HepG2 (cell line): ENCODE data around the gene TGM2. TPM values are rescaled to one million over a fixed set of nuclear protein-coding genes. Genes with fewer than 3 reads are reported as not detected.
A peak's percentile ranks its signal among the peaks of the same experiment; 100 is the strongest.

Experiments used
- ATAC-seq: fragments of 200-7000 bp; cut with Tn5 transposase; 3 replicates; pipeline ENCODE4 v1.9.1; 2020; ENCODE audit warnings: mild to moderate bottlenecking, moderate library complexity
- BruUV-seq: library from RNA; stranded (reverse); fragments of 400-500 nt; replicated peaks from 2 replicates; lab custom pipeline; 2021; lab: Mats Ljungman, UMichigan
- CTCF ChIA-PET: fragments of 300-600 bp; formaldehyde crosslinking; extraction: SDS; loops from one replicate; lab custom pipeline; 2021; ENCODE audit warnings: low total read pairs, inconsistent platforms, low intra/inter-chr PET ratio; lab: Yijun Ruan, JAX
- POLR2A ChIA-PET: fragments of 350-600 bp; sonication (Branson Sonifier 250); formaldehyde crosslinking; loops from one replicate; lab custom pipeline; 2020; ENCODE audit warnings: antibody characterized with exemption, inconsistent platforms; lab: Yijun Ruan, JAX
- DNase-seq: peaks from one replicate; pipeline ENCODE4 v3.0.0-alpha.2; 2015; ENCODE audit warnings: low spot score
- FAIRE-seq: peaks from 3 replicates; lab custom pipeline; 2011; peaks lifted over from hg19 to GRCh38; lab: Jason Lieb, UNC
- H2AFZ ChIP-seq: one replicate; pipeline ENCODE4 v1.6.1; 2011; ENCODE audit warnings: low read length, inconsistent platforms
- H3K27ac ChIP-seq: fragments of 300-600 bp; 3 replicates; pipeline ENCODE4 v1.8.0; 2011; ENCODE audit warnings: mixed run types, mild to moderate bottlenecking, mixed read lengths, low read length, inconsistent platforms; ENCODE audit not compliant: insufficient read depth; ENCODE audit errors: extremely low read length
- H3K27me3 ChIP-seq, 2 experiments: fragments of 200-600 bp in 1 of 2; 2 replicates in 1 of 2; 3 replicates in 1 of 2; pipeline versions ENCODE4 v1.6.0 to v1.8.0; 2011; ENCODE audit warnings: low read length in 2 of 2, mild to moderate bottlenecking in 2 of 2, moderate library complexity in 2 of 2, inconsistent platforms in 1 of 2; ENCODE audit not compliant: insufficient read depth in 2 of 2, control insufficient read depth in 1 of 2
- H3K36me3 ChIP-seq, 2 experiments: fragments of 200-600 bp in 1 of 2; replicated peaks in 1 of 2; 2 replicates in 1 of 2; 3 replicates in 1 of 2; pipeline versions ENCODE4 v1.5.1 to v1.8.0; 2011; ENCODE audit warnings: low read length in 2 of 2, inconsistent platforms in 1 of 2; ENCODE audit not compliant: insufficient read depth in 2 of 2, control insufficient read depth in 1 of 2
- H3K4me1 ChIP-seq: 2 replicates; pipeline ENCODE4 v1.5.1; 2012; ENCODE audit warnings: low read length, inconsistent platforms; ENCODE audit not compliant: insufficient read depth
- H3K4me2 ChIP-seq: 2 replicates; pipeline ENCODE4 v1.6.0; 2011; ENCODE audit warnings: low read depth, low read length, inconsistent platforms
- H3K4me3 ChIP-seq, 3 experiments: fragments of 200-600 bp in 1 of 3; sonication (generic), shearing (Covaris generic) in 1 of 3; replicated peaks in 1 of 3; 2 replicates each; pipeline ENCODE4 v1.5.1; 2011 to 2016; ENCODE audit warnings: low read length in 3 of 3, inconsistent platforms in 2 of 3, low read depth in 2 of 3, mild to moderate bottlenecking in 2 of 3, control low read depth in 1 of 3, mixed read lengths in 1 of 3; ENCODE audit not compliant: insufficient read depth in 1 of 3
- H3K79me2 ChIP-seq: one replicate; pipeline ENCODE4 v1.6.1; 2011; ENCODE audit warnings: low read length, inconsistent platforms; ENCODE audit not compliant: insufficient read depth
- H3K9ac ChIP-seq: 2 replicates; pipeline ENCODE4 v1.6.0; 2011; ENCODE audit warnings: mild to moderate bottlenecking, low read depth, low read length, inconsistent platforms; ENCODE audit not compliant: insufficient read depth
- H3K9me3 ChIP-seq: 2 replicates; pipeline ENCODE4 v1.5.1; 2012; ENCODE audit warnings: mild to moderate bottlenecking, low read length
- H4K20me1 ChIP-seq: 2 replicates; pipeline ENCODE4 v1.6.0; 2011; ENCODE audit warnings: inconsistent platforms, mild to moderate bottlenecking, low read length, moderate library complexity; ENCODE audit not compliant: insufficient read depth
- FOXO4 ChIP-seq: sonication (generic); formaldehyde crosslinking; conservative IDR thresholded peaks from 2 replicates; pipeline ENCODE4 v1.8.1; 2023; ENCODE audit warnings: missing genetic modification reagents
- ZNF296 ChIP-seq: sonication (generic); formaldehyde crosslinking; conservative IDR thresholded peaks from 2 replicates; pipeline ENCODE4 v1.5.0; 2020; ENCODE audit warnings: mild to moderate bottlenecking, missing genetic modification reagents
- ZNF567 ChIP-seq: sonication (generic); formaldehyde crosslinking; IDR thresholded peaks from 2 replicates; pipeline ENCODE4 v1.8.1; 2023; ENCODE audit warnings: mild to moderate bottlenecking, missing genetic modification reagents, borderline replicate concordance
- ZNF768 ChIP-seq: sonication (generic); formaldehyde crosslinking; IDR thresholded peaks from 2 replicates; pipeline ENCODE4 v1.4.0; 2020; ENCODE audit warnings: missing genetic modification reagents
- WGBS: methylation state at CpG from one replicate; pipeline ENCODE4 v1.1.6; 2017; ENCODE audit warnings: low lambda C conversion rate; 5-methylcytosine and 5-hydroxymethylcytosine counted together
- in situ Hi-C: cut with HindIII; loops from 2 replicates; pipeline ENCODE4 v1.10.0; 2017; ENCODE audit warnings: low pct_unique_long_range_greater_than_20kb; ENCODE audit not compliant: extremely low pct_ligation_motif_present
- intact Hi-C: fragments of 100-400 bp; cut with micrococcal nuclease; formaldehyde crosslinking; loops from one replicate; pipeline ENCODE4 v1.10.0; 2022; ENCODE audit not compliant: unreplicated experiment
- polyA plus RNA-seq, 8 experiments: library from polyadenylated mRNA; depleted of rRNA in 3 of 8; stranded (reverse) in 7 of 8; unstranded in 1 of 8; fragments of >200 nt; fragmentation: Illumina TruSeq in 4 of 8; extraction: Trizol in 4 of 8; gene quantifications; 2 replicates each; pipeline versions ENCODE4 v1.2.1 to v1.2.3, GENCODE V29; 2011 to 2016; ENCODE audit warnings: low read depth in 4 of 8, missing spikeins in 1 of 8, mixed read lengths in 1 of 8; ENCODE audit not compliant: insufficient read depth in 1 of 8
- total RNA-seq, 5 experiments: library from RNA; depleted of rRNA; stranded (reverse); fragments of >200 nt; fragmentation: Illumina TruSeq; extraction: Trizol; gene quantifications; 2 replicates each; pipeline ENCODE4 v1.2.3, GENCODE V29; 2016; ENCODE audit warnings: low read depth in 1 of 5
- TF ChIP-seq, protein P1 (sequence below): sonication (generic); formaldehyde crosslinking; IDR thresholded peaks from 2 replicates; pipeline ENCODE4 v1.9.0; 2021; ENCODE audit warnings: missing genetic modification reagents, borderline replicate concordance

The TGM2 gene
- total and polyA plus RNA-seq, 2 of the 13 experiments (the other 11 are each of a cell fraction or from before 2014, with no cell fraction given) = 4.2 to 46.4 TPM

DNA sequence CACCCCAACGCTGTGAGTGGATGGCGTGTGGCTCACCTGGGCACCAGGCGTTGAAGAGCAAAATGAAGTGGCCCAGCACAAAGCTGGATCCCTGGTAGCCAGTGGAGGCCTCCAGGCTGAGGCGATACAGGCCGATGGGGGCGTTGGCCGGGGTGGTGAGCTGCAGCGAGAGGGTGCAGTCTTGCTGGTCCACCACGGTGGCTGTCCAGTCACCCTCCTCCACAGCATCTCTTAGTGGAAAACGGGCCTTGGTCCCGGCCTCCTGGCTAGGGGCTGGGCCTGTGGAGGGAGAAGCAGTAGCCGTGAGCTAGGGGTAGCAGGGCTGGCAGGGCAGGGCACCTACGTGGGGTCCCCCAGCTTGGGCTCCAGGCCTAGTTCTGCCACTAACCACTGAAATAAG lies 9.3 kb downstream of the TGM2 start:
- TF ChIP-seq, protein P1, sequence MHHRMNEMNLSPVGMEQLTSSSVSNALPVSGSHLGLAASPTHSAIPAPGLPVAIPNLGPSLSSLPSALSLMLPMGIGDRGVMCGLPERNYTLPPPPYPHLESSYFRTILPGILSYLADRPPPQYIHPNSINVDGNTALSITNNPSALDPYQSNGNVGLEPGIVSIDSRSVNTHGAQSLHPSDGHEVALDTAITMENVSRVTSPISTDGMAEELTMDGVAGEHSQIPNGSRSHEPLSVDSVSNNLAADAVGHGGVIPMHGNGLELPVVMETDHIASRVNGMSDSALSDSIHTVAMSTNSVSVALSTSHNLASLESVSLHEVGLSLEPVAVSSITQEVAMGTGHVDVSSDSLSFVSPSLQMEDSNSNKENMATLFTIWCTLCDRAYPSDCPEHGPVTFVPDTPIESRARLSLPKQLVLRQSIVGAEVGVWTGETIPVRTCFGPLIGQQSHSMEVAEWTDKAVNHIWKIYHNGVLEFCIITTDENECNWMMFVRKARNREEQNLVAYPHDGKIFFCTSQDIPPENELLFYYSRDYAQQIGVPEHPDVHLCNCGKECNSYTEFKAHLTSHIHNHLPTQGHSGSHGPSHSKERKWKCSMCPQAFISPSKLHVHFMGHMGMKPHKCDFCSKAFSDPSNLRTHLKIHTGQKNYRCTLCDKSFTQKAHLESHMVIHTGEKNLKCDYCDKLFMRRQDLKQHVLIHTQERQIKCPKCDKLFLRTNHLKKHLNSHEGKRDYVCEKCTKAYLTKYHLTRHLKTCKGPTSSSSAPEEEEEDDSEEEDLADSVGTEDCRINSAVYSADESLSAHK (CRISPR knock-in tag) = no peak
- 0 out of 2 replicates have a peak, but pooled peaks have one; percentile 15 for TF ChIP-seq ZNF768
- TF ChIP-seq ZNF296 = 0 out of 2 replicates have a peak, but pooled peaks have one; percentile 21
- in situ Hi-C loops = no loop called here
- peaks cover 24% of the 10 kb centered on the region for H3K4me1 ChIP-seq
- peaks cover 9 to 16% of the 10 kb centered on the region in 2 experiments; a peak in 4 of 5 replicates for H3K36me3 ChIP-seq
- BruUV-seq = no TSS peak
- ChIA-PET CTCF (no interaction called here), POLR2A (interaction anchor here (2.4 kb wide), 1 partner anchor 12 kb away, joined by 13 read pairs; no protein-coding TSS in a partner anchor)
- H3K27me3 ChIP-seq = no peaks in the 10 kb centered on the region
- H2AFZ ChIP-seq = no peak overlapping the region
- no peak overlapping the region for H3K4me2 ChIP-seq
- H4K20me1 ChIP-seq = no peaks in the 10 kb centered on the region
- no peak overlapping the region for H3K9ac ChIP-seq
- ATAC-seq (no peak), FAIRE-seq (no peak), DNase-seq (no peak)
- H3K9me3 ChIP-seq = no peaks in the 10 kb centered on the region
- intact Hi-C loops = no loop called here
- H3K4me3 ChIP-seq = no peak overlapping the region
- no peaks in the 10 kb centered on the region for H3K79me2 ChIP-seq
- H3K27ac ChIP-seq = no peak overlapping the region
- 92% methylated on average over 12 of the region's 13 CpGs for WGBS

- TF ChIP-seq FOXO4 (CRISPR knock-in tag) (0 out of 2 replicates have a peak, but pooled peaks have one; percentile 34), ZNF567 (no peak)
- 93% methylated on average over 5 of the region's 5 CpGs for WGBS
- Histone ChIP-seq H3K9ac (no peak overlapping the region), H3K36me3 (peaks cover 12 to 19% of the 10 kb centered on the region in 2 experiments; a peak in 4 of 5 replicates), H3K9me3 (no peaks in the 10 kb centered on the region), H3K4me1 (peaks cover 16% of the 10 kb centered on the region), H3K4me3 (no peak overlapping the region), H3K79me2 (no peaks in the 10 kb centered on the region), H3K27me3 (no peaks in the 10 kb centered on the region), H4K20me1 (no peaks in the 10 kb centered on the region), H2AFZ (no peak overlapping the region), H3K27ac (no peak overlapping the region), H3K4me2 (no peak overlapping the region)
- in situ Hi-C loops (no loop called here), intact Hi-C loops (no loop called here)
- ATAC-seq (no peak), FAIRE-seq (no peak), DNase-seq (no peak)
- CTCF ChIA-PET = no interaction called here
- no TSS peak for BruUV-seq
- POLR2A ChIA-PET = interaction anchor here (2.2 kb wide), 1 partner anchor 10 kb away, joined by 14 read pairs; no protein-coding TSS in a partner anchor
Measured at GRCh38 chr20:38153401-38153800, 11.7 kb downstream of the TGM2 start.
